PC-9 (cell line): ENCODE measurements around the gene PHF19. TPM values are rescaled to one million over a fixed set of nuclear protein-coding genes. Genes with fewer than 3 reads are reported as not detected.

Source experiments
- Bru-seq: library from RNA; stranded (reverse); fragments of 400-500 nt; gene quantifications from one replicate; lab custom pipeline; 2021; lab: Mats Ljungman, UMichigan
- BruChase-seq, 2 experiments: library from RNA; stranded (reverse); fragments of 400-500 nt; gene quantifications; one replicate each; lab custom pipeline; 2021; lab: Mats Ljungman, UMichigan
- BruUV-seq: library from RNA; stranded (reverse); fragments of 400-500 nt; replicated peaks from 2 replicates; lab custom pipeline; 2021; lab: Mats Ljungman, UMichigan
- CTCF ChIA-PET: fragments of 300-600 bp; sonication (Branson Sonifier 250); formaldehyde crosslinking; loops from one replicate; lab custom pipeline; 2022; ENCODE audit warnings: antibody characterized with exemption; lab: Charles Lee
- POLR2A ChIA-PET: fragments of 300-600 bp; sonication (Branson Sonifier 250); formaldehyde crosslinking; loops from one replicate; lab custom pipeline; 2022; ENCODE audit warnings: antibody characterized with exemption; ENCODE audit not compliant: unreplicated experiment; lab: Charles Lee
- DNase-seq, 2 experiments: peaks; one replicate each; pipeline versions ENCODE4 v3.0.0 to v3.0.0-alpha.2; 2015 to 2022; ENCODE audit warnings: mixed read lengths in 1 of 2
- H2AFZ ChIP-seq: fragments of 200-600 bp; sonication (generic); 2 replicates; pipeline ENCODE4 v1.8.1; 2017; ENCODE audit warnings: antibody characterized with exemption
- H3F3A ChIP-seq: fragments of 200-600 bp; sonication (generic); 2 replicates; pipeline ENCODE4 v1.8.1; 2017; ENCODE audit warnings: antibody characterized with exemption, mild to moderate bottlenecking, low read depth; ENCODE audit not compliant: insufficient read depth
- H3K27ac ChIP-seq: fragments of 200-600 bp; sonication (generic); 2 replicates; pipeline ENCODE4 v1.6.1; 2016; ENCODE audit warnings: mixed run types
- H3K27me3 ChIP-seq: fragments of 200-600 bp; sonication (generic); 2 replicates; pipeline ENCODE4 v1.6.1; 2016; ENCODE audit warnings: low read depth, mixed run types; ENCODE audit not compliant: insufficient read depth
- H3K36me3 ChIP-seq: fragments of 200-600 bp; sonication (generic); 2 replicates; pipeline ENCODE4 v1.6.1; 2016; ENCODE audit warnings: low read depth, mixed run types
- H3K4me1 ChIP-seq: fragments of 200-600 bp; sonication (generic); replicated peaks from 2 replicates; pipeline ENCODE4 v1.6.1; 2016; ENCODE audit warnings: mixed run types; ENCODE audit not compliant: insufficient read depth
- H3K4me2 ChIP-seq: fragments of 200-600 bp; sonication (generic); 2 replicates; pipeline ENCODE4 v1.6.1; 2017; ENCODE audit warnings: mixed run types
- H3K4me3 ChIP-seq: fragments of 200-600 bp; sonication (generic); 2 replicates; pipeline ENCODE4 v1.6.1; 2016; ENCODE audit warnings: mixed run types
- H3K79me2 ChIP-seq: fragments of 200-600 bp; sonication (generic); 2 replicates; pipeline ENCODE4 v1.6.1; 2017; ENCODE audit warnings: low read depth, mixed run types
- H3K9me2 ChIP-seq: fragments of 200-600 bp; sonication (generic); 2 replicates; pipeline ENCODE4 v1.8.1; 2017; ENCODE audit warnings: mild to moderate bottlenecking; ENCODE audit not compliant: insufficient read depth
- H3K9me3 ChIP-seq: fragments of 200-600 bp; sonication (generic); 2 replicates; pipeline ENCODE4 v1.8.1; 2016; ENCODE audit warnings: low read depth; ENCODE audit not compliant: insufficient read depth
- H4K20me1 ChIP-seq: fragments of 200-600 bp; sonication (generic); 2 replicates; pipeline ENCODE4 v1.8.1; 2017; ENCODE audit not compliant: insufficient read depth
- EZH2 ChIP-seq: fragments of 200-600 bp; sonication (generic); IDR thresholded peaks from 2 replicates; pipeline ENCODE4 v1.8.0; 2017; ENCODE audit warnings: antibody characterized with exemption, low read depth
- intact Hi-C: fragments of 100-400 bp; cut with micrococcal nuclease; formaldehyde crosslinking; loops from one replicate; pipeline ENCODE4 v1.10.0; 2022; ENCODE audit not compliant: unreplicated experiment
- long read RNA-seq: library from polyadenylated mRNA; stranded (forward); transcript quantifications from one replicate; pipeline ENCODE4 v2.0.0, GENCODE V29; 2022
- total RNA-seq: library from RNA; stranded (reverse); gene quantifications from 2 replicates; pipeline ENCODE4 v1.2.3, GENCODE V29; 2021
- TF ChIP-seq, protein P1 (sequence below): fragments of 200-600 bp; sonication (generic); conservative IDR thresholded peaks from 2 replicates; pipeline ENCODE4 v1.6.1; 2017; ENCODE audit warnings: mixed run types, antibody characterized with exemption, mild to moderate bottlenecking, moderate library complexity

PHF19 gene
- 66.4 and 72.9 TPM in 2 replicates for total RNA-seq
- percentile 63 among the genes with signal in this experiment for Bru-seq, nascent RNA
- BruChase-seq, experiment 1, labeled RNA remaining after a 2-hour chase, result percentile 50 among the genes with signal in this experiment
- percentile 72 among the genes with signal in this experiment for BruChase-seq, experiment 2, labeled RNA remaining after a 6-hour chase
- long read RNA-seq, full-length matches to known transcripts, result 21 of 34 reads
- long read RNA-seq, partial matches to known transcripts, result 4 of 34 reads
- long read RNA-seq, other reads (novel, unspliced or antisense), result 9 of 34 reads

DNA sequence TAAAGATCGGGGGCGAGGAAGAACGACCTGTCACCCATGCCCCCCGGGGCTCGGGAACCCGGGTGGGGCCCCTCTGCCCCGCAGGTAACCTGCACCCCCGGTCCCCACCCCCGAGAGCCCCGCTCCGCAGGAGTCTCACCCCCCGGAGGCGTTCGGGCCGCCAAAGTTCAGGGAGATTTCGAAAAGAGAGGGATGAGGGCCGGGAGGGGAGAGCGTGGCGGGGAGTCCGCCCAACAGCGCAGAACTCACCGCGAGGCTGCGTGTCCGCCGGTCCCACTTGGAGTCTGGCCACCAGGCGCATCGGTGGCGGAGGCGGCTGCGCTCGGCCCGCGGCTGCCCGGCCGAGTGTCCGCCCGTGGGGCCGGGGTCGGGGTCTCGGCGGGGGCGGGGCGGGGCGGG is at the start of gene PHF19:
PHF19 (minus strand) TSS at position 347 of the 399 bp plus-strand sequence. CDS start 2,447 bp downstream, outside the sequence.
- peaks cover 49% of the 10 kb centered on the region for H3K4me1 ChIP-seq
- no peaks in the 10 kb centered on the region for H3K36me3 ChIP-seq
- no peak for TF ChIP-seq EZH2
- TF ChIP-seq, protein P1, sequence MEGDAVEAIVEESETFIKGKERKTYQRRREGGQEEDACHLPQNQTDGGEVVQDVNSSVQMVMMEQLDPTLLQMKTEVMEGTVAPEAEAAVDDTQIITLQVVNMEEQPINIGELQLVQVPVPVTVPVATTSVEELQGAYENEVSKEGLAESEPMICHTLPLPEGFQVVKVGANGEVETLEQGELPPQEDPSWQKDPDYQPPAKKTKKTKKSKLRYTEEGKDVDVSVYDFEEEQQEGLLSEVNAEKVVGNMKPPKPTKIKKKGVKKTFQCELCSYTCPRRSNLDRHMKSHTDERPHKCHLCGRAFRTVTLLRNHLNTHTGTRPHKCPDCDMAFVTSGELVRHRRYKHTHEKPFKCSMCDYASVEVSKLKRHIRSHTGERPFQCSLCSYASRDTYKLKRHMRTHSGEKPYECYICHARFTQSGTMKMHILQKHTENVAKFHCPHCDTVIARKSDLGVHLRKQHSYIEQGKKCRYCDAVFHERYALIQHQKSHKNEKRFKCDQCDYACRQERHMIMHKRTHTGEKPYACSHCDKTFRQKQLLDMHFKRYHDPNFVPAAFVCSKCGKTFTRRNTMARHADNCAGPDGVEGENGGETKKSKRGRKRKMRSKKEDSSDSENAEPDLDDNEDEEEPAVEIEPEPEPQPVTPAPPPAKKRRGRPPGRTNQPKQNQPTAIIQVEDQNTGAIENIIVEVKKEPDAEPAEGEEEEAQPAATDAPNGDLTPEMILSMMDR, result no peak
- CTCF ChIA-PET, result no interaction called here
- peak within 1 kb of the TSS; percentile 87 for H2AFZ ChIP-seq
- intact Hi-C loops, result loop anchor here (1.0 kb wide), 1 partner anchor 59 kb away; no protein-coding TSS in a partner anchor
- H3K4me2 ChIP-seq, result peak within 1 kb of the TSS; percentile 97
- H3K9me2 ChIP-seq, result no peaks in the 10 kb centered on the region
- peak within 1 kb of the TSS; percentile 87 for H3K4me3 ChIP-seq
- H3K9me3 ChIP-seq, result no peaks in the 10 kb centered on the region
- no peaks in the 10 kb centered on the region for H4K20me1 ChIP-seq
- BruUV-seq, result TSS peak; percentile 66
- H3F3A ChIP-seq, result peaks cover 33% of the 10 kb centered on the region
- DNase-seq, result peak in 1 of 2 experiments; percentile 44
- H3K27me3 ChIP-seq, result no peaks in the 10 kb centered on the region
- peak within 1 kb of the TSS; percentile 76 for H3K27ac ChIP-seq
- POLR2A ChIA-PET, result interaction anchor here (0.6 kb wide), 1 partner anchor 84 kb away, joined by 5 read pairs; the partner anchor contains the start of gene FBXW2
- peaks cover 22% of the 10 kb centered on the region for H3K79me2 ChIP-seq

DNA sequence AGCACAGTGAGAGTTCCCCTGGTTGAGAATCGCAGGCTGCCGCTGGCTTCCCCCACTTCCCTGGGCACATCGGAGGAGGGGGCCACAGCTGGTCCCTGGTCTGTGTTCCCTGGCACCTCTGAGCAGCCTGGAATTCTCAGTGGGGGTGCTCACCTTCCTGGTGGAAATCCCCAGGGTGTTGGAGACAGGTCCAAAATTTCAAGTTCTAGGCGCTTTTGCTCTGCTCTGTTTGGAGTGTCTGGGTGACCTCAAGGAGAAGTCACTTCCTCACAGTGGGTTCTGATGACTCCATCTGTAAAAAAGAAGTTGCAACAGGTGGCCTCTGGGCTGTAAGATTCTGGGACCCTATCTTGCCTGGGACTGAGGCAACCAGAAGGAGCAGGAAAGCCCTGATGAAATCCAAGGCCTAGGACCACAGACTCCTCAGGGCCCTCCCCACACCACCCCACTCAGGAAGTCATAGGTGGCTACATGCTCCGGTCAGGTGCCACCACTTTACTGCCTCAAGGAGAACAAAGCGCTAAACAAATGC is 49.5 kb upstream of the PHF19 start, which contains the start of gene TRAF1:
TRAF1 (minus strand) TSS at position 400 of the 532 bp plus-strand sequence. CDS start 721 bp downstream, outside the sequence.
- Histone ChIP-seq H3K27me3 (no peaks in the 10 kb centered on the region), H3K4me2 (no peak within 1 kb of the TSS), H3K27ac (no peak within 1 kb of the TSS), H2AFZ (no peak within 1 kb of the TSS), H3K79me2 (no peaks in the 10 kb centered on the region), H3F3A (peaks cover 20% of the 10 kb centered on the region), H3K4me1 (peaks cover 11% of the 10 kb centered on the region), H3K9me3 (no peaks in the 10 kb centered on the region), H3K36me3 (no peaks in the 10 kb centered on the region), H4K20me1 (no peaks in the 10 kb centered on the region), H3K9me2 (no peaks in the 10 kb centered on the region), H3K4me3 (no peak within 1 kb of the TSS)
- DNase-seq, result no peak
- intact Hi-C loops, result no loop called here
- ChIA-PET POLR2A (interaction anchor here (0.6 kb wide), 1 partner anchor 133 kb away, joined by 5 read pairs; the partner anchor contains the start of gene FBXW2), CTCF (no interaction called here)
- no TSS peak for BruUV-seq
- no peak for TF ChIP-seq EZH2
- TF ChIP-seq, protein P1, result no peak

DNA sequence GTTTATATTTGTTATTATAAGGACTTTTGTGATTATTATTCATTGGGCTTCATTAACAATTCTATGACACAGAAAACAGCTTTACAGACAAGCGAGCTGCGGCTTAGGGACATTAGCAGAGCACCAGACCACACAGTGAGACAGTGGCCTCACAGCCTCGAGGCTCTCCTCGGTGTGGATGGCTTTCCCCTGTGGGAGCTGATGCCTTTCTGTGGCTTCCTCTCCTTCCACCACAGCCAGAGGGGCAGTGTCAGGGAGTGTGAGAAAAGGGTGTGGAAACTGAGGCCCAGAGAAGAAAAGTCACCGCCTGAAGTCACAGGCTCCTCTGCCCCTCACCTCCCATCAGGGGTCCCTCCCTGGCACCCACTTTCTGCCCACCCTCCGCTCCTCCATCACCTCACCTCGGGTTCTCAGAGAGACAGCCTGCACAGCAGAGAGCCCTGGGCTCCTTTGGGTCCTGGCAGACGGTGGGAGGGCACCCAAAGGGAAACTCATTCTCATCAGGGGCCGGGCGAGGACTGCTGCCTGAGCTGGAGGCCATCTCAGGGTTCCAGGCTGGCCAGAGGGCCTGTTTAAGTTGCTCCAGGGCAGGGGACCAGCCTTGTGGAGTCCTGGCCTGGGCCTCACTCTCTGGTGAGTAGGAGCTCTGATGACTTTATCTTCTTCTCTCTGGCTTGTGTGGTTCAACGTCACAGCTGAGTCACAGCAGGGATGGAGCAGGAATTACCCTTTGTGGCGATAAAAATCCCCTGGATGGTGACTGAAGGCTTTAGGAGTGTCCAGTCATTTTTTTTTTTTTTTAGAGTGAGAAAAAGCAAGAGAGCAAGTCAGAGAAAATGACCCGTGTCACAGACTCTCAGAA is 48.8 kb upstream of the PHF19 start:
- POLR2A ChIA-PET, result interaction anchor here (0.6 kb wide), 2 partner anchors 133 to 271 kb away, joined by 5 to 23 read pairs; partner anchors contain the start of gene FBXW2
- no peak for TF ChIP-seq EZH2
- TF ChIP-seq, protein P1, result no peak
- H3K27me3 ChIP-seq, result no peaks in the 10 kb centered on the region
- peak in 1 of 2 experiments; percentile 23 for DNase-seq
- no peak overlapping the region for H3K4me3 ChIP-seq
- peaks cover 20% of the 10 kb centered on the region for H3F3A ChIP-seq
- no peak overlapping the region for H3K4me2 ChIP-seq
- H2AFZ ChIP-seq, result no peak overlapping the region
- TSS peak; percentile 29 for BruUV-seq
- H3K4me1 ChIP-seq, result peaks cover 7% of the 10 kb centered on the region
- no peaks in the 10 kb centered on the region for H3K79me2 ChIP-seq
- H4K20me1 ChIP-seq, result no peaks in the 10 kb centered on the region
- CTCF ChIA-PET, result no interaction called here
- H3K36me3 ChIP-seq, result no peaks in the 10 kb centered on the region
- intact Hi-C loops, result no loop called here
- H3K9me3 ChIP-seq, result no peaks in the 10 kb centered on the region
- H3K9me2 ChIP-seq, result no peaks in the 10 kb centered on the region
- no peak overlapping the region for H3K27ac ChIP-seq
